HepG2 (cell line): ENCODE results near the gene ACP7. TPM values are rescaled to one million over a fixed set of nuclear protein-coding genes. Genes with fewer than 3 reads are reported as not detected.

Experiments
- ATAC-seq: fragments of 200-7000 bp; cut with Tn5 transposase; 3 replicates; pipeline ENCODE4 v1.9.1; 2020; ENCODE audit warnings: mild to moderate bottlenecking, moderate library complexity
- BruUV-seq: library from RNA; stranded (reverse); fragments of 400-500 nt; replicated peaks from 2 replicates; lab custom pipeline; 2021; lab: Mats Ljungman, UMichigan
- CTCF ChIA-PET: fragments of 300-600 bp; formaldehyde crosslinking; extraction: SDS; loops from one replicate; lab custom pipeline; 2021; ENCODE audit warnings: low total read pairs, inconsistent platforms, low intra/inter-chr PET ratio; lab: Yijun Ruan, JAX
- POLR2A ChIA-PET: fragments of 350-600 bp; sonication (Branson Sonifier 250); formaldehyde crosslinking; loops from one replicate; lab custom pipeline; 2020; ENCODE audit warnings: antibody characterized with exemption, inconsistent platforms; lab: Yijun Ruan, JAX
- DNase-seq: peaks from one replicate; pipeline ENCODE4 v3.0.0-alpha.2; 2015; ENCODE audit warnings: low spot score
- FAIRE-seq: peaks from 3 replicates; lab custom pipeline; 2011; peaks lifted over from hg19 to GRCh38; lab: Jason Lieb, UNC
- H2AFZ ChIP-seq: one replicate; pipeline ENCODE4 v1.6.1; 2011; ENCODE audit warnings: low read length, inconsistent platforms
- H3K27ac ChIP-seq: fragments of 300-600 bp; 3 replicates; pipeline ENCODE4 v1.8.0; 2011; ENCODE audit warnings: mixed run types, mild to moderate bottlenecking, mixed read lengths, low read length, inconsistent platforms; ENCODE audit not compliant: insufficient read depth; ENCODE audit errors: extremely low read length
- H3K27me3 ChIP-seq, 2 experiments: fragments of 200-600 bp in 1 of 2; 2 replicates in 1 of 2; 3 replicates in 1 of 2; pipeline versions ENCODE4 v1.6.0 to v1.8.0; 2011; ENCODE audit warnings: low read length in 2 of 2, mild to moderate bottlenecking in 2 of 2, moderate library complexity in 2 of 2, inconsistent platforms in 1 of 2; ENCODE audit not compliant: insufficient read depth in 2 of 2, control insufficient read depth in 1 of 2
- H3K36me3 ChIP-seq, 2 experiments: fragments of 200-600 bp in 1 of 2; replicated peaks in 1 of 2; 2 replicates in 1 of 2; 3 replicates in 1 of 2; pipeline versions ENCODE4 v1.5.1 to v1.8.0; 2011; ENCODE audit warnings: low read length in 2 of 2, inconsistent platforms in 1 of 2; ENCODE audit not compliant: insufficient read depth in 2 of 2, control insufficient read depth in 1 of 2
- H3K4me1 ChIP-seq: 2 replicates; pipeline ENCODE4 v1.5.1; 2012; ENCODE audit warnings: low read length, inconsistent platforms; ENCODE audit not compliant: insufficient read depth
- H3K4me2 ChIP-seq: 2 replicates; pipeline ENCODE4 v1.6.0; 2011; ENCODE audit warnings: low read depth, low read length, inconsistent platforms
- H3K4me3 ChIP-seq, 3 experiments: fragments of 200-600 bp in 1 of 3; sonication (generic), shearing (Covaris generic) in 1 of 3; replicated peaks in 1 of 3; 2 replicates each; pipeline ENCODE4 v1.5.1; 2011 to 2016; ENCODE audit warnings: low read length in 3 of 3, inconsistent platforms in 2 of 3, low read depth in 2 of 3, mild to moderate bottlenecking in 2 of 3, control low read depth in 1 of 3, mixed read lengths in 1 of 3; ENCODE audit not compliant: insufficient read depth in 1 of 3
- H3K79me2 ChIP-seq: one replicate; pipeline ENCODE4 v1.6.1; 2011; ENCODE audit warnings: low read length, inconsistent platforms; ENCODE audit not compliant: insufficient read depth
- H3K9ac ChIP-seq: 2 replicates; pipeline ENCODE4 v1.6.0; 2011; ENCODE audit warnings: mild to moderate bottlenecking, low read depth, low read length, inconsistent platforms; ENCODE audit not compliant: insufficient read depth
- H3K9me3 ChIP-seq: 2 replicates; pipeline ENCODE4 v1.5.1; 2012; ENCODE audit warnings: mild to moderate bottlenecking, low read length
- H4K20me1 ChIP-seq: 2 replicates; pipeline ENCODE4 v1.6.0; 2011; ENCODE audit warnings: inconsistent platforms, mild to moderate bottlenecking, low read length, moderate library complexity; ENCODE audit not compliant: insufficient read depth
- AGO2 ChIP-seq: fragments of 200-400 bp; formaldehyde crosslinking; optimal IDR thresholded peaks from 2 replicates; pipeline ENCODE3; 2017; ENCODE audit warnings: mild to moderate bottlenecking, low read depth, low read length, moderate library complexity
- DNMT1 ChIP-seq: sonication (generic); formaldehyde crosslinking; IDR thresholded peaks from 2 replicates; pipeline ENCODE4 v1.5.1; 2020; ENCODE audit warnings: mild to moderate bottlenecking, missing genetic modification reagents
- MAFK ChIP-seq, 2 experiments: IDR thresholded peaks in 1 of 2; conservative IDR thresholded peaks in 1 of 2; 2 replicates each; pipeline ENCODE4 v1.6.1; 2011; ENCODE audit warnings: improper control_type of control experiment in 2 of 2, low read length in 2 of 2
- UBTF ChIP-seq: sonication (generic); formaldehyde crosslinking; IDR thresholded peaks from 2 replicates; pipeline ENCODE4 v1.4.0; 2020; ENCODE audit warnings: mild to moderate bottlenecking, missing genetic modification reagents
- ZFY ChIP-seq: sonication (generic); formaldehyde crosslinking; IDR thresholded peaks from 2 replicates; pipeline ENCODE4 v1.4.0; 2020; ENCODE audit warnings: missing genetic modification reagents
- ZNF263 ChIP-seq: sonication (generic); formaldehyde crosslinking; IDR thresholded peaks from 2 replicates; pipeline ENCODE4 v1.4.0; 2020; ENCODE audit warnings: missing genetic modification reagents
- ZNF768 ChIP-seq: sonication (generic); formaldehyde crosslinking; IDR thresholded peaks from 2 replicates; pipeline ENCODE4 v1.4.0; 2020; ENCODE audit warnings: missing genetic modification reagents
- ZNF782 ChIP-seq: sonication (generic); formaldehyde crosslinking; IDR thresholded peaks from 2 replicates; pipeline ENCODE4 v1.4.0; 2020; ENCODE audit warnings: missing genetic modification reagents, mild to moderate bottlenecking, borderline replicate concordance
- WGBS: methylation state at CpG from one replicate; pipeline ENCODE4 v1.1.6; 2017; ENCODE audit warnings: low lambda C conversion rate; 5-methylcytosine and 5-hydroxymethylcytosine counted together
- in situ Hi-C: cut with HindIII; loops from 2 replicates; pipeline ENCODE4 v1.10.0; 2017; ENCODE audit warnings: low pct_unique_long_range_greater_than_20kb; ENCODE audit not compliant: extremely low pct_ligation_motif_present
- intact Hi-C: fragments of 100-400 bp; cut with micrococcal nuclease; formaldehyde crosslinking; loops from one replicate; pipeline ENCODE4 v1.10.0; 2022; ENCODE audit not compliant: unreplicated experiment
- polyA plus RNA-seq, 8 experiments: library from polyadenylated mRNA; depleted of rRNA in 3 of 8; stranded (reverse) in 7 of 8; unstranded in 1 of 8; fragments of >200 nt; fragmentation: Illumina TruSeq in 4 of 8; extraction: Trizol in 4 of 8; gene quantifications; 2 replicates each; pipeline versions ENCODE4 v1.2.1 to v1.2.3, GENCODE V29; 2011 to 2016; ENCODE audit warnings: low read depth in 4 of 8, missing spikeins in 1 of 8, mixed read lengths in 1 of 8; ENCODE audit not compliant: insufficient read depth in 1 of 8
- total RNA-seq, 5 experiments: library from RNA; depleted of rRNA; stranded (reverse); fragments of >200 nt; fragmentation: Illumina TruSeq; extraction: Trizol; gene quantifications; 2 replicates each; pipeline ENCODE4 v1.2.3, GENCODE V29; 2016; ENCODE audit warnings: low read depth in 1 of 5
- TF ChIP-seq, protein P1 (sequence below): sonication (generic); formaldehyde crosslinking; IDR thresholded peaks from 2 replicates; pipeline ENCODE4 v1.4.0; 2020; ENCODE audit warnings: missing genetic modification reagents, borderline replicate concordance

Gene ACP7
- total and polyA plus RNA-seq, 2 of the 13 experiments (the other 11 are each of a cell fraction or from before 2014, with no cell fraction given), result not detected

GRCh38 chr19:39127812-39128515 is 43.8 kb downstream of the ACP7 start:
- BruUV-seq, result no TSS peak
- Histone ChIP-seq H3K4me3 (peak overlapping the region in 1 of 3 experiments; percentile 87; a peak in 1 of 6 replicates), H3K4me2 (peak overlapping the region; percentile 91), H4K20me1 (peaks cover 39% of the 10 kb centered on the region), H3K27me3 (no peaks in the 10 kb centered on the region), H3K79me2 (peaks cover 66% of the 10 kb centered on the region), H3K27ac (peak overlapping the region; percentile 23), H3K36me3 (peaks cover 2 to 4% of the 10 kb centered on the region in 2 experiments; a peak in 1 of 5 replicates), H3K9ac (no peak overlapping the region), H2AFZ (no peak overlapping the region), H3K9me3 (no peaks in the 10 kb centered on the region), H3K4me1 (peaks cover 51% of the 10 kb centered on the region)
- ChIA-PET POLR2A (interaction anchor here (1.8 kb wide), 1 partner anchor 17 kb away, joined by 15 read pairs; no protein-coding TSS in a partner anchor), CTCF (no interaction called here)
- intact Hi-C loops (no loop called here), in situ Hi-C loops (no loop called here)
- no peak for ATAC-seq
- TF ChIP-seq ZNF263 (peak; percentile 26; the same call in 1 of the 2 replicates), ZFY (CRISPR knock-in tag) (0 out of 2 replicates have a peak, but pooled peaks have one; percentile 8), UBTF (CRISPR knock-in tag) (0 out of 2 replicates have a peak, but pooled peaks have one; percentile 45), ZNF782 (CRISPR knock-in tag) (no peak), DNMT1 (no peak), MAFK (conservative IDR thresholded peaks at IDR 0.05 in 1 of 2, IDR thresholded peaks at IDR 0.05 in 1 of 2; ENCODE audit: low read length in 2 of 2) (0 out of 4 replicates have a peak, but pooled peaks of 1 of the 2 experiments have one; percentile 9), ZNF768 (CRISPR knock-in tag) (0 out of 2 replicates have a peak, but pooled peaks have one; percentile 4), AGO2 (peak; percentile 27)
- TF ChIP-seq, protein P1, sequence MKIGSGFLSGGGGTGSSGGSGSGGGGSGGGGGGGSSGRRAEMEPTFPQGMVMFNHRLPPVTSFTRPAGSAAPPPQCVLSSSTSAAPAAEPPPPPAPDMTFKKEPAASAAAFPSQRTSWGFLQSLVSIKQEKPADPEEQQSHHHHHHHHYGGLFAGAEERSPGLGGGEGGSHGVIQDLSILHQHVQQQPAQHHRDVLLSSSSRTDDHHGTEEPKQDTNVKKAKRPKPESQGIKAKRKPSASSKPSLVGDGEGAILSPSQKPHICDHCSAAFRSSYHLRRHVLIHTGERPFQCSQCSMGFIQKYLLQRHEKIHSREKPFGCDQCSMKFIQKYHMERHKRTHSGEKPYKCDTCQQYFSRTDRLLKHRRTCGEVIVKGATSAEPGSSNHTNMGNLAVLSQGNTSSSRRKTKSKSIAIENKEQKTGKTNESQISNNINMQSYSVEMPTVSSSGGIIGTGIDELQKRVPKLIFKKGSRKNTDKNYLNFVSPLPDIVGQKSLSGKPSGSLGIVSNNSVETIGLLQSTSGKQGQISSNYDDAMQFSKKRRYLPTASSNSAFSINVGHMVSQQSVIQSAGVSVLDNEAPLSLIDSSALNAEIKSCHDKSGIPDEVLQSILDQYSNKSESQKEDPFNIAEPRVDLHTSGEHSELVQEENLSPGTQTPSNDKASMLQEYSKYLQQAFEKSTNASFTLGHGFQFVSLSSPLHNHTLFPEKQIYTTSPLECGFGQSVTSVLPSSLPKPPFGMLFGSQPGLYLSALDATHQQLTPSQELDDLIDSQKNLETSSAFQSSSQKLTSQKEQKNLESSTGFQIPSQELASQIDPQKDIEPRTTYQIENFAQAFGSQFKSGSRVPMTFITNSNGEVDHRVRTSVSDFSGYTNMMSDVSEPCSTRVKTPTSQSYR, result no peak
- 77% methylated on average over 5 of the region's 9 CpGs for WGBS
- no peak for FAIRE-seq
- no peak for DNase-seq
